ENCODE measurements around the gene KIAA1755. TPM values are rescaled to one million over a fixed set of nuclear protein-coding genes. Genes with fewer than 3 reads are reported as not detected.

Gene KIAA1755
- polyA plus RNA-seq, 1 donor from 2014 or later: not detected

DNA sequence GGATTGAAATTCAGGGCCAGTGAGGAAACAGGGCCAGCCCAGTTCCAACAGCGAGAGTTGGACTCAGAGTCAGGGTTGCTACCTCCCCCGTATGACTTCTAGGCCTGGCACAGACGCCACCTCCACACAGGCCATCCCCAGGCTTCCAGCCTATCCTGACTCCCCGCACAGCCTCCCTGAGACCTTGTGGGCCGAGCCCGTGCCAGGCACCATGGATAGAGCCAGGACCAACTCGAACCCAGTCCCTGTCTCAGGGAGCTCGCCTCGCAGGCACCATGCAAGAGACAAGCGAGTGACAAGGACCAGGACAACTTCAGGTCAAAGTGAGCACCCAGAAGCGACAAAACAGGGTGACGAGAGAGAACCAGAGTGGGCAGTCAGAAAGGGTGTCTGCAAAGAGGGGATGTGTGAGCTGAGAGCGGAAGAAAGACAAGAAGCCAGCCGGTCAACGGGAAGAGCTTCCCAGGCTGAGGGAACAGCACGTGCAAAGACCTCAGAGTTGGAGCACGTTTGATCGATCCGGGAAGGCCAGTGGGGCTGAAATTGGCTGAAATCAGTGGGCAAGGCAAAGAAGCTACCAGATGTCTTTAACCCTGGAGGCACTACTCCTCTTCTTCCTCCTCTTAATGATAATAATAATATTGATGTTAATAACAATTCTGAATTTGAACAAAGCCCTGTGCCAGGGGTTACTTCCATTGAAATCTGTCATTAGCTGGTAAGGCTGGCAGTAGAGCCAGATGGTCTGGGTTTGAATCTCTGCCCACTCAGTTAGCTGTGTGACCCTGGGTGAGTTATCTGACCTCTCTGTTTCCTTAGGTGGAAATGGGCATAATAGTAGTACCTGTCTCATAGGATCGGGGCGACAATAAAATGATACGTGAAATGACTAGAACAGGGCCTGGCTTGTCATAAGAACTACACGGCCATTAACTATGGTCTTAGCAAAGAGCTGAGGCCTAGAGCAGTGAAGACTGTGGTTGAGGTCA lies 45.0 kb downstream of the KIAA1755 start:
- Histone ChIP-seq H3K27me3 (ENCODE audit: insufficient read depth, low read depth, low read length) (no peaks in the 10 kb centered on the region), H4K20me1 (ENCODE audit: insufficient read depth) (no peaks in the 10 kb centered on the region), H3K27ac (ENCODE audit: low read length) (no peak overlapping the region), H3F3A (ENCODE audit: insufficient read depth, low read length, poor library complexity, severe bottlenecking) (no peaks in the 10 kb centered on the region), H2AFZ (ENCODE audit: low read depth, low read length) (no peak overlapping the region), H3K79me2 (replicated peaks; ENCODE audit: insufficient read depth, low read length) (no peaks in the 10 kb centered on the region), H3K9ac (ENCODE audit: low read length) (no peak overlapping the region), H3K36me3 (ENCODE audit: insufficient read depth, low read length) (no peaks in the 10 kb centered on the region), H3K9me2 (ENCODE audit: insufficient read depth, low read length) (no peaks in the 10 kb centered on the region), H3K4me3 (ENCODE audit: low read length) (no peak overlapping the region), H3K4me2 (ENCODE audit: low read length) (no peak overlapping the region), H3K9me3 (ENCODE audit: low read length) (no peaks in the 10 kb centered on the region)
- TF ChIP-seq EZH2 (IDR thresholded peaks at IDR 0.05; ENCODE audit: borderline replicate concordance, insufficient read depth, low read length, poor library complexity, severe bottlenecking): no peak
- no peak for TF ChIP-seq TAF1 (IDR thresholded peaks at IDR 0.05; ENCODE audit: low read depth)
- TF ChIP-seq POLR2AphosphoS5 (IDR thresholded peaks at IDR 0.05): no peak
- TF ChIP-seq, protein P1, sequence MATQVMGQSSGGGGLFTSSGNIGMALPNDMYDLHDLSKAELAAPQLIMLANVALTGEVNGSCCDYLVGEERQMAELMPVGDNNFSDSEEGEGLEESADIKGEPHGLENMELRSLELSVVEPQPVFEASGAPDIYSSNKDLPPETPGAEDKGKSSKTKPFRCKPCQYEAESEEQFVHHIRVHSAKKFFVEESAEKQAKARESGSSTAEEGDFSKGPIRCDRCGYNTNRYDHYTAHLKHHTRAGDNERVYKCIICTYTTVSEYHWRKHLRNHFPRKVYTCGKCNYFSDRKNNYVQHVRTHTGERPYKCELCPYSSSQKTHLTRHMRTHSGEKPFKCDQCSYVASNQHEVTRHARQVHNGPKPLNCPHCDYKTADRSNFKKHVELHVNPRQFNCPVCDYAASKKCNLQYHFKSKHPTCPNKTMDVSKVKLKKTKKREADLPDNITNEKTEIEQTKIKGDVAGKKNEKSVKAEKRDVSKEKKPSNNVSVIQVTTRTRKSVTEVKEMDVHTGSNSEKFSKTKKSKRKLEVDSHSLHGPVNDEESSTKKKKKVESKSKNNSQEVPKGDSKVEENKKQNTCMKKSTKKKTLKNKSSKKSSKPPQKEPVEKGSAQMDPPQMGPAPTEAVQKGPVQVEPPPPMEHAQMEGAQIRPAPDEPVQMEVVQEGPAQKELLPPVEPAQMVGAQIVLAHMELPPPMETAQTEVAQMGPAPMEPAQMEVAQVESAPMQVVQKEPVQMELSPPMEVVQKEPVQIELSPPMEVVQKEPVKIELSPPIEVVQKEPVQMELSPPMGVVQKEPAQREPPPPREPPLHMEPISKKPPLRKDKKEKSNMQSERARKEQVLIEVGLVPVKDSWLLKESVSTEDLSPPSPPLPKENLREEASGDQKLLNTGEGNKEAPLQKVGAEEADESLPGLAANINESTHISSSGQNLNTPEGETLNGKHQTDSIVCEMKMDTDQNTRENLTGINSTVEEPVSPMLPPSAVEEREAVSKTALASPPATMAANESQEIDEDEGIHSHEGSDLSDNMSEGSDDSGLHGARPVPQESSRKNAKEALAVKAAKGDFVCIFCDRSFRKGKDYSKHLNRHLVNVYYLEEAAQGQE (IDR thresholded peaks at IDR 0.05; ENCODE audit: borderline replicate concordance): no peak
- TF ChIP-seq, protein P2, sequence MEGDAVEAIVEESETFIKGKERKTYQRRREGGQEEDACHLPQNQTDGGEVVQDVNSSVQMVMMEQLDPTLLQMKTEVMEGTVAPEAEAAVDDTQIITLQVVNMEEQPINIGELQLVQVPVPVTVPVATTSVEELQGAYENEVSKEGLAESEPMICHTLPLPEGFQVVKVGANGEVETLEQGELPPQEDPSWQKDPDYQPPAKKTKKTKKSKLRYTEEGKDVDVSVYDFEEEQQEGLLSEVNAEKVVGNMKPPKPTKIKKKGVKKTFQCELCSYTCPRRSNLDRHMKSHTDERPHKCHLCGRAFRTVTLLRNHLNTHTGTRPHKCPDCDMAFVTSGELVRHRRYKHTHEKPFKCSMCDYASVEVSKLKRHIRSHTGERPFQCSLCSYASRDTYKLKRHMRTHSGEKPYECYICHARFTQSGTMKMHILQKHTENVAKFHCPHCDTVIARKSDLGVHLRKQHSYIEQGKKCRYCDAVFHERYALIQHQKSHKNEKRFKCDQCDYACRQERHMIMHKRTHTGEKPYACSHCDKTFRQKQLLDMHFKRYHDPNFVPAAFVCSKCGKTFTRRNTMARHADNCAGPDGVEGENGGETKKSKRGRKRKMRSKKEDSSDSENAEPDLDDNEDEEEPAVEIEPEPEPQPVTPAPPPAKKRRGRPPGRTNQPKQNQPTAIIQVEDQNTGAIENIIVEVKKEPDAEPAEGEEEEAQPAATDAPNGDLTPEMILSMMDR (IDR thresholded peaks at IDR 0.05; ENCODE audit: poor library complexity, severe bottlenecking): no peak
- no peak for TF ChIP-seq MXI1 (conservative IDR thresholded peaks at IDR 0.05; ENCODE audit: poor library complexity, severe bottlenecking)
- TF ChIP-seq SMC3 (conservative IDR thresholded peaks at IDR 0.05; ENCODE audit: poor library complexity): no peak
- TF ChIP-seq EP300 (conservative IDR thresholded peaks at IDR 0.05; ENCODE audit: poor library complexity, severe bottlenecking): no peak

DNA sequence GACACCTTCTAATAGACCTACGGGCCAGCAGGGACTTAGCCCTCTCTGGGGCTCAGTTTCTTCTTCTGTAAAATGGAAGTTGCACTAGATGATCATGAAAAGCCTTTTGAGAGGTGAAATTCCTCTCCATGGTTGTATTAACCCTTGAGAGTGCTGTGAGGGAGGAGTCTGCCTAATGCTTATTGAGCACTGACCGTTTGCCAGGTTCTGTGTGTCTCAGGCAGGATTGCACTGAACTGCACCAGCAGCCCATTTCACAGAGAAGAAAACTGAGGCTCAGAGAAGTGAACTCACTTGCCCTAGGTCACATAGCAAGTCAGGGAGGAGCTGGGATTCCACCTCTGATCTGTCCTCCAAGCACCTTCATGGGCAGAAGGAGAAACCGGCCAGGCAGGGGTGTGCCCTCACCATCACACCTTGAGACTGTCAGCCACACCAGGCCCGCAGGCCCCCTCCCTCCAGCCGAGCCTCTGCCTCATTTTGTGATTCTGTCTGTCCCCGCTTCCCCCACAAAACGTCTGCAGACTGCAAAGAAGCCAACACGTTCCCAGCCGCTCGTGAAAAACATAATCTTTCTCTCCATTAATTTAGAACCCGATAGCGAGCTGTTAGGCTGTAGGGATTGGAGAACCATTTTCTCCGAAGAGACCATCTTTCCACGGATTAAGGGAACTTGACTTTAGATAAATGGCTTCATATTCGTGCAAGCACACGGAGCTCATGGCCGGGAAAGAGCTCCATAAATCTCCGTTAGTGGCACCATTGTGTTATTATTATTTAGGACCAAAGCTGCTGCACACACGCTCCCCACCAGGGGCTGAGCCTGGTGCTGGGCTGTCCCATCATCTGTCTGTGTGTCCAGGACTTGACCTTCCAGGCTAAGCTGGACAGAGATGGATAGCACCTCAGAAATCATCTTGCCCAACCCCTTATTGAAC lies 46.0 kb downstream of the KIAA1755 start:
- no peak overlapping the region for H3K9ac ChIP-seq (ENCODE audit: low read length)
- no peaks in the 10 kb centered on the region for H3F3A ChIP-seq (ENCODE audit: insufficient read depth, low read length, poor library complexity, severe bottlenecking)
- no peaks in the 10 kb centered on the region for H3K36me3 ChIP-seq (ENCODE audit: insufficient read depth, low read length)
- no peaks in the 10 kb centered on the region for H3K9me3 ChIP-seq (ENCODE audit: low read length)
- no peak overlapping the region for H2AFZ ChIP-seq (ENCODE audit: low read depth, low read length)
- H3K4me2 ChIP-seq (ENCODE audit: low read length): no peak overlapping the region
- no peaks in the 10 kb centered on the region for H4K20me1 ChIP-seq (ENCODE audit: insufficient read depth)
- TF ChIP-seq TAF1 (IDR thresholded peaks at IDR 0.05; ENCODE audit: low read depth) (no peak), RAD21 (conservative IDR thresholded peaks at IDR 0.05) (no peak), EP300 (conservative IDR thresholded peaks at IDR 0.05; ENCODE audit: poor library complexity, severe bottlenecking) (no peak), MXI1 (conservative IDR thresholded peaks at IDR 0.05; ENCODE audit: poor library complexity, severe bottlenecking) (no peak), POLR2AphosphoS5 (IDR thresholded peaks at IDR 0.05) (no peak), SMC3 (conservative IDR thresholded peaks at IDR 0.05; ENCODE audit: poor library complexity) (no peak), EZH2 (IDR thresholded peaks at IDR 0.05; ENCODE audit: borderline replicate concordance, insufficient read depth, low read length, poor library complexity, severe bottlenecking) (no peak)
- TF ChIP-seq, protein P1 (IDR thresholded peaks at IDR 0.05; ENCODE audit: borderline replicate concordance): no peak
- TF ChIP-seq, protein P2 (IDR thresholded peaks at IDR 0.05; ENCODE audit: poor library complexity, severe bottlenecking): no peak
- no peaks in the 10 kb centered on the region for H3K79me2 ChIP-seq (replicated peaks; ENCODE audit: insufficient read depth, low read length)
- H3K4me3 ChIP-seq (ENCODE audit: low read length): no peak overlapping the region
- H3K27ac ChIP-seq (ENCODE audit: low read length): no peak overlapping the region
- no peaks in the 10 kb centered on the region for H3K27me3 ChIP-seq (ENCODE audit: insufficient read depth, low read depth, low read length)
- no peaks in the 10 kb centered on the region for H3K9me2 ChIP-seq (ENCODE audit: insufficient read depth, low read length)

Data from neural cell (in vitro differentiated cells).